PC-3 (cell line): ENCODE measurements around the gene PFDN4. TPM values are rescaled to one million over a fixed set of nuclear protein-coding genes. Genes with fewer than 3 reads are reported as not detected.

Experiments used
- ATAC-seq: fragments of 200-7000 bp; cut with Tn5 transposase; 2 replicates; pipeline ENCODE4 v1.9.1; 2020; ENCODE audit warnings: mild to moderate bottlenecking, moderate library complexity
- BruUV-seq: library from RNA; stranded (reverse); fragments of 400-500 nt; replicated peaks from 2 replicates; lab custom pipeline; 2021; lab: Mats Ljungman, UMichigan
- CTCF ChIA-PET: fragments of 300-600 bp; sonication (Branson Sonifier 250); formaldehyde crosslinking; loops from one replicate; lab custom pipeline; 2022; ENCODE audit warnings: antibody characterized with exemption; lab: Charles Lee
- POLR2A ChIA-PET: fragments of 300-600 bp; sonication (Branson Sonifier 250); formaldehyde crosslinking; loops from one replicate; lab custom pipeline; 2022; ENCODE audit warnings: antibody characterized with exemption; ENCODE audit not compliant: unreplicated experiment; lab: Charles Lee
- DNase-seq: peaks from one replicate; pipeline ENCODE4 v3.0.0-alpha.2; 2015
- H2AFZ ChIP-seq: fragments of 300-600 bp; sonication (generic); 2 replicates; pipeline ENCODE4 v1.6.0; 2016; ENCODE audit warnings: antibody characterized with exemption, low read length
- H3F3A ChIP-seq: fragments of 300-600 bp; sonication (generic); one replicate; pipeline ENCODE4 v1.6.0; 2017; ENCODE audit warnings: antibody characterized with exemption, low read length, control low read depth, mild to moderate bottlenecking; ENCODE audit not compliant: unreplicated experiment
- H3K27ac ChIP-seq: fragments of 300-600 bp; sonication (generic); 2 replicates; pipeline ENCODE4 v1.5.1; 2016; ENCODE audit warnings: mild to moderate bottlenecking, low read length
- H3K27me3 ChIP-seq: fragments of 300-600 bp; sonication (generic); 2 replicates; pipeline ENCODE4 v1.6.1; 2016; ENCODE audit warnings: low read length, mixed read lengths
- H3K36me3 ChIP-seq: fragments of 300-600 bp; sonication (generic); 2 replicates; pipeline ENCODE4 v1.6.1; 2016; ENCODE audit warnings: low read depth, mixed run types, low read length, mixed read lengths
- H3K4me1 ChIP-seq: fragments of 300-600 bp; sonication (generic); 2 replicates; pipeline ENCODE4 v1.5.1; 2016; ENCODE audit warnings: low read length; ENCODE audit not compliant: insufficient read depth
- H3K4me2 ChIP-seq: fragments of 300-600 bp; sonication (generic); 2 replicates; pipeline ENCODE4 v1.6.0; 2016; ENCODE audit warnings: low read length
- H3K4me3 ChIP-seq: fragments of 300-600 bp; sonication (generic); 2 replicates; pipeline ENCODE4 v1.5.1; 2016; ENCODE audit warnings: mild to moderate bottlenecking, low read length, mixed read lengths
- H3K79me2 ChIP-seq: fragments of 300-600 bp; sonication (generic); 2 replicates; pipeline ENCODE4 v1.6.1; 2017; ENCODE audit warnings: low read length, mixed read lengths
- H3K9ac ChIP-seq: fragments of 300-600 bp; sonication (generic); 2 replicates; pipeline ENCODE4 v1.6.0; 2016; ENCODE audit warnings: mild to moderate bottlenecking, low read length
- H3K9me2 ChIP-seq: fragments of 300-600 bp; sonication (generic); replicated peaks from 2 replicates; pipeline ENCODE4 v1.6.1; 2016; ENCODE audit warnings: mixed run types, low read length, mixed read lengths
- H3K9me3 ChIP-seq: fragments of 300-600 bp; sonication (generic); 2 replicates; pipeline ENCODE4 v1.6.1; 2016; ENCODE audit warnings: low read length, mixed read lengths
- H4K20me1 ChIP-seq: fragments of 300-600 bp; sonication (generic); 2 replicates; pipeline ENCODE4 v1.6.1; 2016; ENCODE audit warnings: low read length, mixed read lengths
- CTCF ChIP-seq: fragments of 300-600 bp; sonication (generic); conservative IDR thresholded peaks from 2 replicates; pipeline ENCODE4 v1.5.1; 2017; ENCODE audit warnings: antibody characterized with exemption, low read depth, mild to moderate bottlenecking, low read length
- EZH2 ChIP-seq: fragments of 300-600 bp; sonication (generic); IDR thresholded peaks from one replicate; pipeline ENCODE4 v1.6.1; 2017; ENCODE audit warnings: antibody characterized with exemption, mild to moderate bottlenecking, low read length; ENCODE audit not compliant: unreplicated experiment
- EZH2phosphoT487 ChIP-seq: fragments of 300-600 bp; sonication (generic); IDR thresholded peaks from 2 replicates; pipeline ENCODE4 v1.6.1; 2018; ENCODE audit warnings: mild to moderate bottlenecking, antibody characterized with exemption, low read length, borderline replicate concordance
- intact Hi-C: fragments of 100-400 bp; cut with micrococcal nuclease; formaldehyde crosslinking; loops from 2 replicates; pipeline ENCODE4 v1.9.0; 2023
- total RNA-seq: library from RNA; depleted of rRNA; stranded (reverse); fragments of >200 nt; gene quantifications from 2 replicates; pipeline ENCODE4 v1.2.3, GENCODE V29; 2014

PFDN4 gene
- total RNA-seq, 1 experiment from 2014 or later, result 122 TPM

DNA sequence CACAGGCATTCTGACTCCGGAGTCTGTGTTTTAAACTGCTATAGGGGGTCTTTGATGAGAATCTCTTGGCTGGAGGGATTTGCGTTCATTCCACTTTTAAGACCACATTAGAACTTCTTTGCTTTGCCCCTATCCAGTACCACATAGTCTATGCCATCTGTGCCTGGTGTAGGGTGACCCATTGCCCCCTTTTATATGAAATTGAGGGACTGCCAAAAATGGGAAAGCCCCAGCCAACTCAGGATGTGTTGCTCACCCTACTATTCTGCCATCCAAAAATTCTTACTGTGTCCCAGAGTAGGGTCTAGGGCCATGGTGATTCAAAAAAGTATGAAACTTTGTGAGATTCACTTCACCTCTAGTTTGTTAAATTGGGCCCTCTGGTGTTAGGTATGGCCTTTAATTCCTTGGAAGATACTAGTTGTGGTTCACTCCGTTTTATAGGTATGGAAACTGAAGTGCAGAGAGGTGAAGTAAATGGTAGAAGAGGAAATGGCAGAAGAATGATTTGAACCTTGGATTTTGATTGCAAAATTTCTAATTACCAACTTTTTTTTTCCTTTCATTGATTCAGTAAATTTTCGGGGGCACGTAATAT lies 1.4 kb downstream of the PFDN4 start:
- intact Hi-C loops, result loop anchor here (5.0 to 10.0 kb wide), 2 partner anchors 262 to 635 kb away; no protein-coding TSS in a partner anchor
- H3K4me3 ChIP-seq, result peak overlapping the region; percentile 79

DNA sequence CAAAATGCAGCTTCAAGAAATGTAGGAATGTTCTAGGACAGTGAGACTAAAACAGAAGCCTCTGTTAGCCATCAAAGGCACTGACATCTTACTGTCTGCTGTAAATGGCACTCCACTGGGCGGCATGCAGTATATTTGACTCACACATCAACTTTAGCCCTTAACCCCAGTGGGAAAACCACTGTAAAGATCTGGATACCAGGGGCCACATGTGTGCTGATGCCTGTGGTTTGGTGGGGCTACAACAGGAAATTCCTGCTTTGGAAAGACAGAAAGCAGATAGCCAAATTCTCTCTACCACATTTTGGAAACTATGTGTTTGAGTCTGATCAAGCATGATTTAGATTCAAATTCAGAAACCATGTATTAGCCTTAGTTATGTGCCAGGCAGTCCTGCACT lies 4.3 kb downstream of the PFDN4 start:
- POLR2A ChIA-PET, result no interaction called here
- DNase-seq (no peak), ATAC-seq (no peak)
- H3K9ac ChIP-seq, result no peak overlapping the region
- no peaks in the 10 kb centered on the region for H3K27me3 ChIP-seq
- no peak overlapping the region for H2AFZ ChIP-seq
- H3K27ac ChIP-seq, result no peak overlapping the region
- H3K9me3 ChIP-seq, result no peaks in the 10 kb centered on the region
- H3K4me2 ChIP-seq, result no peak overlapping the region
- peaks cover 64% of the 10 kb centered on the region for H3K79me2 ChIP-seq
- H3K4me3 ChIP-seq, result no peak overlapping the region
- intact Hi-C loops, result no loop called here
- no TSS peak for BruUV-seq
- TF ChIP-seq CTCF (no peak), EZH2phosphoT487 (no peak), EZH2 (no peak)
- peaks cover 24% of the 10 kb centered on the region; the same call in 1 of the 2 replicates for H4K20me1 ChIP-seq
- H3K4me1 ChIP-seq, result peaks cover 13% of the 10 kb centered on the region
- no peaks in the 10 kb centered on the region for H3F3A ChIP-seq
- H3K36me3 ChIP-seq, result peaks cover 24% of the 10 kb centered on the region; the same call in 1 of the 2 replicates
- CTCF ChIA-PET, result interaction anchor here (0.8 kb wide), 1 partner anchor 116 kb away, joined by 5 read pairs; no protein-coding TSS in a partner anchor
- no peaks in the 10 kb centered on the region for H3K9me2 ChIP-seq

More for the DNA sequence above, 1.4 kb downstream of the PFDN4 start:
- DNase-seq, result no peak
- Histone ChIP-seq H3K9me3 (no peaks in the 10 kb centered on the region), H3K4me2 (peak overlapping the region; percentile 82), H3K27me3 (no peaks in the 10 kb centered on the region), H3K27ac (no peak overlapping the region), H3K9ac (peak overlapping the region; percentile 94), H3K4me1 (peaks cover 13% of the 10 kb centered on the region), H4K20me1 (peaks cover 24% of the 10 kb centered on the region; the same call in 1 of the 2 replicates), H3K79me2 (peaks cover 64% of the 10 kb centered on the region), H2AFZ (no peak overlapping the region), H3K36me3 (0 out of 2 replicates have a peak, but pooled peaks cover 6% of the 10 kb centered on the region), H3K9me2 (no peaks in the 10 kb centered on the region), H3F3A (no peaks in the 10 kb centered on the region)
- no peak for ATAC-seq
- ChIA-PET CTCF (interaction anchor here (0.6 to 0.7 kb wide), 2 partner anchors 54 to 173 kb away, joined by 3 to 10 read pairs; no protein-coding TSS in a partner anchor), POLR2A (no interaction called here)
- BruUV-seq, result TSS peak; percentile 42
- TF ChIP-seq EZH2phosphoT487, result no peak
- TF ChIP-seq CTCF, result peak; percentile 31; the same call in 1 of the 2 replicates

DNA sequence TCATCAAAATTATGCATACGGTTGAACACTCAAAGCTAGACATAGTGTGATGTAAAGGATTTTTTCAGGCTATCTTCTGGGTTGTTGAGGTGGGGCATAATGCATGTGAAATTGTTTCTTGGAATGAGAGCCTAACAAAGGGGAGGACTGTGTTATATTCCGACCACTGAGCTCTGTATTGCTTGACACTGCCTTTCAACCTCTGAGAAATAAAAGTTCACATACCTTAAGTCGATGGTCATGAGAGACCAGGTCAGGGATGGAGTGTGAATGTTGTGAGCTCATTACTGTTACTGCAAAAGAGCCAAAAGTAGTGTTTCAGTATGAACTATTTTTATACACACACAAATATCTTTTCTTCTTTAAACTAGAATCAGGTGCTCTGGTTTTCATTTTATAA lies 5.0 kb downstream of the PFDN4 start:
- ATAC-seq (no peak), DNase-seq (no peak)
- CTCF ChIA-PET, result interaction anchor here (0.6 to 0.8 kb wide), 2 partner anchors 116 to 665 kb away, joined by 4 to 5 read pairs; no protein-coding TSS in a partner anchor
- no peak for TF ChIP-seq EZH2phosphoT487
- no peak for TF ChIP-seq CTCF
- no peak for TF ChIP-seq EZH2
- Histone ChIP-seq H3K9ac (no peak overlapping the region), H3K9me3 (no peaks in the 10 kb centered on the region), H3K4me2 (no peak overlapping the region), H3K4me1 (peaks cover 13% of the 10 kb centered on the region), H2AFZ (no peak overlapping the region), H3F3A (no peaks in the 10 kb centered on the region), H3K4me3 (no peak overlapping the region), H3K36me3 (peaks cover 26% of the 10 kb centered on the region; the same call in 1 of the 2 replicates), H4K20me1 (peaks cover 24% of the 10 kb centered on the region; the same call in 1 of the 2 replicates), H3K27me3 (no peaks in the 10 kb centered on the region), H3K79me2 (peaks cover 62% of the 10 kb centered on the region), H3K27ac (no peak overlapping the region), H3K9me2 (no peaks in the 10 kb centered on the region)
- POLR2A ChIA-PET, result no interaction called here
- BruUV-seq, result no TSS peak
- intact Hi-C loops, result no loop called here
